Calu3 (cell line): ENCODE measurements around the gene ITPR1. TPM values are rescaled to one million over a fixed set of nuclear protein-coding genes. Genes with fewer than 3 reads are reported as not detected.

Source experiments
- BruUV-seq: library from RNA; stranded (reverse); fragments of 400-500 nt; replicated peaks from 2 replicates; lab custom pipeline; 2021; lab: Mats Ljungman, UMichigan
- CTCF ChIA-PET: fragments of 300-600 bp; sonication (Branson Sonifier 250); formaldehyde crosslinking; loops from one replicate; lab custom pipeline; 2022; ENCODE audit warnings: antibody characterized with exemption; lab: Charles Lee
- DNase-seq: peaks from one replicate; pipeline ENCODE4 v3.0.0; 2022
- H3K27ac Mint-ChIP-seq: one replicate; pipeline ENCODE4 v1.8.0; 2022; ENCODE audit warnings: mixed read lengths; ENCODE audit not compliant: unreplicated experiment
- H3K27me3 Mint-ChIP-seq: one replicate; pipeline ENCODE4 v1.8.0; 2022; ENCODE audit warnings: mixed read lengths; ENCODE audit not compliant: unreplicated experiment
- H3K36me3 Mint-ChIP-seq: one replicate; pipeline ENCODE4 v1.8.0; 2022; ENCODE audit warnings: mild to moderate bottlenecking, moderate library complexity, mixed read lengths; ENCODE audit not compliant: insufficient read depth, unreplicated experiment
- H3K4me1 Mint-ChIP-seq: one replicate; pipeline ENCODE4 v1.8.0; 2022; ENCODE audit warnings: mild to moderate bottlenecking, low read depth, mixed read lengths; ENCODE audit not compliant: unreplicated experiment
- H3K4me3 Mint-ChIP-seq: one replicate; pipeline ENCODE4 v1.8.0; 2022; ENCODE audit warnings: mild to moderate bottlenecking, low read depth, moderate library complexity, mixed read lengths; ENCODE audit not compliant: unreplicated experiment
- H3K9me3 Mint-ChIP-seq: one replicate; pipeline ENCODE4 v1.8.0; 2022; ENCODE audit warnings: low read depth, mixed read lengths; ENCODE audit not compliant: unreplicated experiment
- CTCF ChIP-seq: fragments of 200-600 bp; IDR thresholded peaks from one replicate; pipeline ENCODE4 v1.8.0; 2022; ENCODE audit warnings: antibody characterized with exemption; ENCODE audit not compliant: unreplicated experiment
- intact Hi-C: fragments of 100-400 bp; cut with micrococcal nuclease; formaldehyde crosslinking; loops from one replicate; pipeline ENCODE4 v1.10.0; 2022; ENCODE audit not compliant: unreplicated experiment
- total RNA-seq: library from RNA; stranded (reverse); gene quantifications from 2 replicates; pipeline ENCODE4 v1.2.3, GENCODE V29; 2022

Gene ITPR1
- total RNA-seq, 1 experiment from 2014 or later, result 4.2 TPM

- intact Hi-C loops, result no loop called here
- Mint-ChIP-seq H3K27me3 (no peaks in the 10 kb centered on the region), H3K36me3 (peaks cover 19% of the 10 kb centered on the region), H3K4me3 (no peak overlapping the region), H3K27ac (no peak overlapping the region), H3K9me3 (peaks cover 3% of the 10 kb centered on the region), H3K4me1 (peaks cover 69% of the 10 kb centered on the region)
- TF ChIP-seq CTCF, result no peak
- no peak for DNase-seq
- BruUV-seq, result no TSS peak
- CTCF ChIA-PET, result no interaction called here
These were observed 255.0 kb downstream of the ITPR1 start for GRCh38 chr3:4748127-4748526.

GRCh38 chr3:4748701-4749378 is 255.7 kb downstream of the ITPR1 start:
- Mint-ChIP-seq H3K27ac (peak overlapping the region; percentile 47), H3K27me3 (no peaks in the 10 kb centered on the region), H3K9me3 (peaks cover 3% of the 10 kb centered on the region), H3K4me3 (no peak overlapping the region), H3K36me3 (peaks cover 19% of the 10 kb centered on the region), H3K4me1 (peaks cover 66% of the 10 kb centered on the region)
- intact Hi-C loops, result no loop called here
- no peak for TF ChIP-seq CTCF
- CTCF ChIA-PET, result interaction anchor here (1.2 kb wide), 1 partner anchor 9 kb away, joined by 3 read pairs; no protein-coding TSS in a partner anchor
- no TSS peak for BruUV-seq
- DNase-seq, result no peak

GRCh38 chr3:4749567-4750002 is 256.4 kb downstream of the ITPR1 start:
- Mint-ChIP-seq H3K4me3 (no peak overlapping the region), H3K27me3 (no peaks in the 10 kb centered on the region), H3K9me3 (peaks cover 3% of the 10 kb centered on the region), H3K36me3 (peaks cover 19% of the 10 kb centered on the region), H3K27ac (peak overlapping the region; percentile 47), H3K4me1 (peaks cover 58% of the 10 kb centered on the region)
- CTCF ChIA-PET, result interaction anchor here (1.2 kb wide), 1 partner anchor 9 kb away, joined by 3 read pairs; no protein-coding TSS in a partner anchor
- no TSS peak for BruUV-seq
- intact Hi-C loops, result loop anchor here (2.0 to 5.0 kb wide), 3 partner anchors 78 to 229 kb away; partner anchors contain the start of gene BHLHE40
- DNase-seq, result no peak
- TF ChIP-seq CTCF, result no peak

- intact Hi-C loops, result loop anchor here (2.0 to 5.0 kb wide), 3 partner anchors 77 to 228 kb away; partner anchors contain the start of gene BHLHE40
- H3K36me3 Mint-ChIP-seq, result peaks cover 19% of the 10 kb centered on the region
- H3K9me3 Mint-ChIP-seq, result peaks cover 3% of the 10 kb centered on the region
- peaks cover 50% of the 10 kb centered on the region for H3K4me1 Mint-ChIP-seq
- BruUV-seq, result no TSS peak
- DNase-seq, result no peak
- H3K4me3 Mint-ChIP-seq, result peak overlapping the region; percentile 69
- H3K27me3 Mint-ChIP-seq, result no peaks in the 10 kb centered on the region
- CTCF ChIA-PET, result interaction anchor here (0.6 to 3.0 kb wide), 7 partner anchors 9 to 816 kb away, joined by 3 to 15 read pairs (median 6); no protein-coding TSS in a partner anchor
- H3K27ac Mint-ChIP-seq, result peak overlapping the region; percentile 99
- no peak for TF ChIP-seq CTCF
These were observed 257.3 kb downstream of the ITPR1 start for GRCh38 chr3:4750306-4750968.
